ENCODE data around the gene TRAF2.
A peak's percentile ranks its signal among the peaks of the same experiment; 100 is the strongest.
"Not testable (repeated sequence)": the region's sequence is repeated elsewhere in the genome, so short reads cannot be mapped to it uniquely, and the experiment has no call there.

TRAF2 gene

GRCh38 chr9:136875155-136875554 lies 11.2 kb upstream of the TRAF2 start:
- Histone ChIP-seq H2AK5ac (ENCODE audit: low read length) (no peak overlapping the region), H3K4me1 (ENCODE audit: control insufficient read depth, low read depth, low read length) (no peaks in the 10 kb centered on the region), H3K79me1 (ENCODE audit: low read length) (no peaks in the 10 kb centered on the region), H2BK120ac (ENCODE audit: low read depth, low read length) (no peak overlapping the region), H3K9ac (ENCODE audit: low read length) (no peak overlapping the region), H2BK5ac (ENCODE audit: low read length) (no peak overlapping the region), H3K56ac (ENCODE audit: low read length) (no peak overlapping the region), H3K4me3 (ENCODE audit: low read length) (no peak overlapping the region), H3K36me3 (ENCODE audit: control insufficient read depth, insufficient read depth, low read length) (no peaks in the 10 kb centered on the region), H3K27me3 (ENCODE audit: insufficient read depth, low read length, poor library complexity) (no peaks in the 10 kb centered on the region), H3K18ac (ENCODE audit: low read length) (no peak overlapping the region), H3K4ac (ENCODE audit: low read depth, low read length) (no peak overlapping the region), H3K27ac (ENCODE audit: low read depth, low read length) (no peak overlapping the region), H3K4me2 (ENCODE audit: low read length) (no peak overlapping the region), H2BK15ac (replicated peaks; ENCODE audit: low read depth) (no peak overlapping the region), H3K23ac (ENCODE audit: low read length) (no peak overlapping the region), H4K5ac (ENCODE audit: low read length) (no peak overlapping the region), H4K8ac (ENCODE audit: low read depth, low read length) (no peak overlapping the region), H3K79me2 (ENCODE audit: control insufficient read depth, insufficient read depth, low read length) (no peaks in the 10 kb centered on the region)
- WGBS (ENCODE audit: extremely low coverage, insufficient coverage, low lambda C conversion rate), result no CpG with 5 or more reads among the region's 6 CpGs
- DNase-seq, result no peak

- no peak overlapping the region for H4K5ac ChIP-seq (ENCODE audit: low read length)
- H4K8ac ChIP-seq (ENCODE audit: low read depth, low read length), result no peak overlapping the region
- no peak for DNase-seq
- H3K9ac ChIP-seq (ENCODE audit: low read length), result no peak overlapping the region
- H3K56ac ChIP-seq (ENCODE audit: low read length), result no peak overlapping the region
- no peaks in the 10 kb centered on the region for H3K27me3 ChIP-seq (ENCODE audit: insufficient read depth, low read length, poor library complexity)
- no peaks in the 10 kb centered on the region for H3K79me2 ChIP-seq (ENCODE audit: control insufficient read depth, insufficient read depth, low read length)
- no peaks in the 10 kb centered on the region for H3K4me1 ChIP-seq (ENCODE audit: control insufficient read depth, low read depth, low read length)
- no peak overlapping the region for H3K4ac ChIP-seq (ENCODE audit: low read depth, low read length)
- H3K36me3 ChIP-seq (ENCODE audit: control insufficient read depth, insufficient read depth, low read length), result no peaks in the 10 kb centered on the region
- H3K4me3 ChIP-seq (ENCODE audit: low read length), result no peak overlapping the region
- no peak overlapping the region for H3K4me2 ChIP-seq (ENCODE audit: low read length)
- no peak overlapping the region for H2AK5ac ChIP-seq (ENCODE audit: low read length)
- no peaks in the 10 kb centered on the region for H3K79me1 ChIP-seq (ENCODE audit: low read length)
- no peak overlapping the region for H2BK15ac ChIP-seq (replicated peaks; ENCODE audit: low read depth)
- no peak overlapping the region for H2BK5ac ChIP-seq (ENCODE audit: low read length)
- no CpG with 5 or more reads among the region's 5 CpGs for WGBS (ENCODE audit: extremely low coverage, insufficient coverage, low lambda C conversion rate)
- H3K18ac ChIP-seq (ENCODE audit: low read length), result no peak overlapping the region
- H3K27ac ChIP-seq (ENCODE audit: low read depth, low read length), result no peak overlapping the region
- H2BK120ac ChIP-seq (ENCODE audit: low read depth, low read length), result no peak overlapping the region
- no peak overlapping the region for H3K23ac ChIP-seq (ENCODE audit: low read length)
These were observed 9.8 kb upstream of the TRAF2 start for GRCh38 chr9:136876476-136876875.

GRCh38 chr9:136880651-136881050 lies 5.7 kb upstream of the TRAF2 start:
- Histone ChIP-seq H3K18ac (ENCODE audit: low read length) (no peak overlapping the region), H2BK5ac (ENCODE audit: low read length) (no peak overlapping the region)

GRCh38 chr9:136881691-136882108 lies 4.6 kb upstream of the TRAF2 start:
- no peak overlapping the region for H2BK120ac ChIP-seq (ENCODE audit: low read depth, low read length)
- no peak overlapping the region for H3K4me3 ChIP-seq (ENCODE audit: low read length)
- H3K9ac ChIP-seq (ENCODE audit: low read length), result no peak overlapping the region
- no peaks in the 10 kb centered on the region for H3K27me3 ChIP-seq (ENCODE audit: insufficient read depth, low read length, poor library complexity)
- DNase-seq, result peak; percentile 25
- H2BK5ac ChIP-seq (ENCODE audit: low read length), result no peak overlapping the region
- no peak overlapping the region for H3K27ac ChIP-seq (ENCODE audit: low read depth, low read length)
- peak overlapping the region; percentile 15 for H3K56ac ChIP-seq (ENCODE audit: low read length)
- H3K23ac ChIP-seq (ENCODE audit: low read length), result no peak overlapping the region
- no peak overlapping the region for H4K8ac ChIP-seq (ENCODE audit: low read depth, low read length)
- H3K4ac ChIP-seq (ENCODE audit: low read depth, low read length), result no peak overlapping the region
- peaks cover under 1% of the 10 kb centered on the region for H3K79me2 ChIP-seq (ENCODE audit: control insufficient read depth, insufficient read depth, low read length)
- no peak overlapping the region for H3K4me2 ChIP-seq (ENCODE audit: low read length)
- H3K36me3 ChIP-seq (ENCODE audit: control insufficient read depth, insufficient read depth, low read length), result no peaks in the 10 kb centered on the region
- no peak overlapping the region for H4K5ac ChIP-seq (ENCODE audit: low read length)
- no peak overlapping the region for H2AK5ac ChIP-seq (ENCODE audit: low read length)
- H3K4me1 ChIP-seq (ENCODE audit: control insufficient read depth, low read depth, low read length), result no peaks in the 10 kb centered on the region
- no peak overlapping the region for H2BK15ac ChIP-seq (replicated peaks; ENCODE audit: low read depth)
- no peaks in the 10 kb centered on the region for H3K79me1 ChIP-seq (ENCODE audit: low read length)
- H3K18ac ChIP-seq (ENCODE audit: low read length), result no peak overlapping the region
- WGBS (ENCODE audit: extremely low coverage, insufficient coverage, low lambda C conversion rate), result no CpG with 5 or more reads among the region's 9 CpGs

More at GRCh38 chr9:136880651-136881050, 5.7 kb upstream of the TRAF2 start:
- Histone ChIP-seq H3K27me3 (ENCODE audit: insufficient read depth, low read length, poor library complexity) (no peaks in the 10 kb centered on the region), H3K9ac (ENCODE audit: low read length) (no peak overlapping the region), H3K4me1 (ENCODE audit: control insufficient read depth, low read depth, low read length) (no peaks in the 10 kb centered on the region), H3K79me2 (ENCODE audit: control insufficient read depth, insufficient read depth, low read length) (no peaks in the 10 kb centered on the region), H3K79me1 (ENCODE audit: low read length) (no peaks in the 10 kb centered on the region), H3K4ac (ENCODE audit: low read depth, low read length) (no peak overlapping the region), H3K56ac (ENCODE audit: low read length) (no peak overlapping the region), H2BK120ac (ENCODE audit: low read depth, low read length) (no peak overlapping the region), H2AK5ac (ENCODE audit: low read length) (no peak overlapping the region), H3K4me3 (ENCODE audit: low read length) (no peak overlapping the region), H4K5ac (ENCODE audit: low read length) (no peak overlapping the region), H3K23ac (ENCODE audit: low read length) (no peak overlapping the region), H3K4me2 (ENCODE audit: low read length) (no peak overlapping the region), H2BK15ac (replicated peaks; ENCODE audit: low read depth) (no peak overlapping the region), H3K27ac (ENCODE audit: low read depth, low read length) (no peak overlapping the region), H4K8ac (ENCODE audit: low read depth, low read length) (no peak overlapping the region), H3K36me3 (ENCODE audit: control insufficient read depth, insufficient read depth, low read length) (no peaks in the 10 kb centered on the region)
- no peak for DNase-seq
- WGBS (ENCODE audit: extremely low coverage, insufficient coverage, low lambda C conversion rate), result no CpG with 5 or more reads among the region's 11 CpGs

- Histone ChIP-seq H3K4me1 (ENCODE audit: control insufficient read depth, low read depth, low read length) (no peaks in the 10 kb centered on the region), H2BK120ac (ENCODE audit: low read depth, low read length) (no peak overlapping the region), H3K9ac (ENCODE audit: low read length) (no peak overlapping the region), H4K8ac (ENCODE audit: low read depth, low read length) (no peak overlapping the region), H3K23ac (ENCODE audit: low read length) (no peak overlapping the region), H3K4me3 (ENCODE audit: low read length) (no peak overlapping the region), H2AK5ac (ENCODE audit: low read length) (no peak overlapping the region), H3K18ac (ENCODE audit: low read length) (no peak overlapping the region), H3K27ac (ENCODE audit: low read depth, low read length) (no peak overlapping the region), H3K36me3 (ENCODE audit: control insufficient read depth, insufficient read depth, low read length) (no peaks in the 10 kb centered on the region), H3K4me2 (ENCODE audit: low read length) (no peak overlapping the region), H4K5ac (ENCODE audit: low read length) (no peak overlapping the region), H3K4ac (ENCODE audit: low read depth, low read length) (no peak overlapping the region), H3K79me2 (ENCODE audit: control insufficient read depth, insufficient read depth, low read length) (peaks cover 6% of the 10 kb centered on the region), H3K27me3 (ENCODE audit: insufficient read depth, low read length, poor library complexity) (no peaks in the 10 kb centered on the region), H2BK15ac (replicated peaks; ENCODE audit: low read depth) (no peak overlapping the region), H2BK5ac (ENCODE audit: low read length) (no peak overlapping the region), H3K56ac (ENCODE audit: low read length) (peak overlapping the region; percentile 15), H3K79me1 (ENCODE audit: low read length) (peaks cover 2% of the 10 kb centered on the region)
- no CpG with 5 or more reads among the region's 19 CpGs for WGBS (ENCODE audit: extremely low coverage, insufficient coverage, low lambda C conversion rate)
- peak; percentile 63 for DNase-seq
These were observed 4.0 kb upstream of the TRAF2 start for GRCh38 chr9:136882109-136882946.

- WGBS (ENCODE audit: extremely low coverage, insufficient coverage, low lambda C conversion rate), result no CpG with 5 or more reads among the region's 9 CpGs
- H3K4me2 ChIP-seq (ENCODE audit: low read length); H3K4ac ChIP-seq (ENCODE audit: low read depth, low read length); H3K18ac ChIP-seq (ENCODE audit: low read length); H3K4me1 ChIP-seq (ENCODE audit: control insufficient read depth, low read depth, low read length); DNase-seq; H2AK5ac ChIP-seq (ENCODE audit: low read length); H3K79me2 ChIP-seq (ENCODE audit: control insufficient read depth, insufficient read depth, low read length); H2BK5ac ChIP-seq (ENCODE audit: low read length); H3K27ac ChIP-seq (ENCODE audit: low read depth, low read length); H3K4me3 ChIP-seq (ENCODE audit: low read length); H2BK120ac ChIP-seq (ENCODE audit: low read depth, low read length); H3K9ac ChIP-seq (ENCODE audit: low read length); H3K23ac ChIP-seq (ENCODE audit: low read length); H3K36me3 ChIP-seq (ENCODE audit: control insufficient read depth, insufficient read depth, low read length); H3K79me1 ChIP-seq (ENCODE audit: low read length); H4K5ac ChIP-seq (ENCODE audit: low read length); H2BK15ac ChIP-seq (replicated peaks; ENCODE audit: low read depth); H3K27me3 ChIP-seq (ENCODE audit: insufficient read depth, low read length, poor library complexity); H4K8ac ChIP-seq (ENCODE audit: low read depth, low read length); H3K56ac ChIP-seq (ENCODE audit: low read length): not testable (repeated sequence)
These were observed 3.4 kb upstream of the TRAF2 start for GRCh38 chr9:136882947-136883283.

Data from mesendoderm (in vitro differentiated cells).